Measurements from ENCODE around the gene GPR142.
"Not testable (repeated sequence)": the region's sequence is repeated elsewhere in the genome, so short reads cannot be mapped to it uniquely, and the experiment has no call there.

Gene GPR142

GRCh38 chr17:74394977-74395376 lies 27.7 kb downstream of the GPR142 start:
- no peak for DNase-seq

DNA sequence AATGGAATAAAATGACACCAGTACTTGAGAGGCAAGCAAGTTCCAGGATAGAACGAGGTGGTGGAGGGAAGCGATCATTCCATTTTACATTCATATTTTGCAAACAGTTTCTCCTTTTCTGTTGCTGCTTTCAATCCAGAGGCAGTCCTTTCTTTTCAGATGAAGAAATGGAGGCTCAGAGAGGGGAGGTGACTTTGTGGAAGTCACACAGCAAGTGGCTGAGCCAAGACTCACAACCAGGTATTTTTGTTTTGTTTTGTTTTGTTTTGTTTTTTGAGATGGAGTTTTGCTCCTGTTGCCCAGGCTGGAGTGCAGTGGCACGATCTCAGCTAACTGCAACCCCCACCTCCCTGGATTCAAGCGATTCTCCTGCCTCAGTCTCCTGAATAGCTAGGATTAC lies 29.3 kb downstream of the GPR142 start:
- DNase-seq: no peak

DNA sequence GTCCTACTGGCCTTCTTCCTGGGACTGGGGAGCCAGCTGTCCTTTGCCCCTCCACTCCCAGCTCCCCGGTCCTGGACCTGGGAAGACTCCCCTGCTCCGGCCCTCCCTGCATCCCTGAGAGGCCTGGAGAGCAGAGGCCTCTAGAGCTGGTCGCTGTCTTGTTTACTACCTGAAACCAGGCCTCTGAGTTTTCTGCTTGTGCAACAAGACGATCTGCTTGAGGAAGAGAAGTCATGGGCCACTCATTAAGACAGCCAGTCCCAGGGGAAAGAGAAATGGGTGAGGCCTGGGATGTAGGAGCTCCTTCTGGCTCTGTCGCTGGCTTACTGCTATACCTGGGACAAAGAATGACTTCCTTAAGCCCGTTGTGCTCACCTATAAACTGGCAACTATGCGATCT lies 34.7 kb downstream of the GPR142 start:
- no peak for DNase-seq

DNA sequence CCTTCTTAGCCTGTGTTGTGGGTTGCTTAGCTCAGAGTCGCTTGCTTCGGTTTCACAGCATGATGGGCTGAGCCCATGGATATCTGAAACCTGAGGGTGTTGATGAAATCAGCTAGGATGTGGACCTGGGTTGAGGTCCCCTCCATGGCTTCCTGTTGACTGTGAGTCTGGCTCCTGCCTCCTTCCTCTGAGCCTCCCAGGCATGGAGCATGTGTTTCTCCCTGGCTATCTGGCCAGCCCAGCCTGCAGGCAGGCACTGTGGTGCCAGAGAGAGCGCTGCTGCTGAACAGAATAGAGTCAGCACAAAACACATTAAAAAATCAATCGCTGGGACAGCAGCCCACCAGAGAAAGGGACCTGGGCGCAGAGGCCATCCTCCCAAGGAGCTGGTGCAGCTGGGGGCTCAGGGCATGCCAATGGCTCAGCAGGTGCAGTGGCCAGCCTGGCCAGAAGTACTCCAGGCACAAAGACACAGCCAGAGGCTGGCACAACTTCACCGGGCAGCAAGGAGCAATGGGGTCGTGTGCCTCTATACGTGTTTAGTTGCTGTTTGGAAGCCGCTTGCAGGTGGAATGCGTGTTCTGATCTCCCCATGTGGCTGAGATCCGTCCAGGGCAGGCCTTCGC lies 36.3 kb downstream of the GPR142 start:
- DNase-seq: no peak

- no peak for DNase-seq
Measured at GRCh38 chr17:74404218-74404617, 36.9 kb downstream of the GPR142 start.

DNA sequence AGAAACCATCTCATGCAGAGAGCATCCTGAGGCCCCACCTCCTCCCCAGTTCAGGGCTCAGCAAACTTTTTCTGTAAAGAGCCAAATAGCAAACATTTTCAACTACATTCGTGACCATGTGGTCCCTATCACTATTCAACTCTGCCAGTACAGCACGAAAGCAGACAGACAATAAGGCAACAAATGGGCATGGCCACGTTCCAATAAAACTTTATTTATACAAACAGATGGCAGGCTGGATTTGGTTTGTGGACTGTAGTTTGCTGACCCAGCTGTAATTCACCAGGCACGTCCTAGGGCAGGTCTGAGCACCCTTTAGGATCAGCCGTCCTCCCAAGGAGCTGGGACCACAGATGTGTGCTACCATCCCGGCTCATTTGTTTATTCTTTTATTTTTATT lies 37.5 kb downstream of the GPR142 start:
- DNase-seq: no peak

GRCh38 chr17:74405311-74405710 lies 38.0 kb downstream of the GPR142 start:
- DNase-seq: not testable (repeated sequence)

DNA sequence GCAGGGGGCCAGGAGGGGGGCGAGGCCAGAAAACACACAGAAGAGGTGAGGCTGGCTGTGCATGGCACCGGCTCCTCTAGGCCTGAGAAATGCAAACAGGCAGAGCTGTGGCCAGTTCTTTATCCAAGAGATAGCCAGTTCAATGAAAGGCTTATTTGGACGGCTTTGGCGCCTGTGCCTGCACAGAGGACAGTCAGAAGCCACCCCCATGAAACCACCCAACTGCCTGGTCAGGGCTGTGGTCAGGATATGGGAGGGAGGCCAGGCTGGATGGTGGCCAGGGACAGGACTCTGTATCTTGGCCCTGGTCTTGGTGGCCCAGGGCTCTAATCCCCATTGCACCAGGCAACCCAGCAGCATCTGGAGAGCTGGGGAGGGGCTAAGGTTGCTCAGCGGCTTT lies 40.1 kb downstream of the GPR142 start:
- no peak for DNase-seq

GRCh38 chr17:74408262-74408661 lies 41.0 kb downstream of the GPR142 start:
- no peak for DNase-seq

DNA sequence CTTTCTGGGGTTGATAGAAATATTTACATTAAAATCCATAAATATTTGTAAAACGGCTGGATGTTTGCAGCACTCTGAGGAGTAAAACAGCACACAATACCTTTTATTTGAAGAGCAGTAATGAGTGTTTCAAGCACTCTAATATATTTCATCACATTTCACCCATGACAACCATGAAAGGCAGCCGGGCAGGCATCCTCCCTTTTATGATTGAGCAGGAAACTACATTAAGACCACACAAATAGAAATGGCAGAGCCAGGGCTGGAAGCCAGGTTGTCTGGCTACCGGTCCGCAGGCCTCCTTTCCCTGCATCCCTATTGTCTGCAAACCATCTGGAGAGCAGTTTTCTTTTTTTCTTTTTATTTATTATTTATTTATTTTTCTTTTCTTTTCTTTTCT lies 41.5 kb downstream of the GPR142 start:
- no peak for DNase-seq

DNA sequence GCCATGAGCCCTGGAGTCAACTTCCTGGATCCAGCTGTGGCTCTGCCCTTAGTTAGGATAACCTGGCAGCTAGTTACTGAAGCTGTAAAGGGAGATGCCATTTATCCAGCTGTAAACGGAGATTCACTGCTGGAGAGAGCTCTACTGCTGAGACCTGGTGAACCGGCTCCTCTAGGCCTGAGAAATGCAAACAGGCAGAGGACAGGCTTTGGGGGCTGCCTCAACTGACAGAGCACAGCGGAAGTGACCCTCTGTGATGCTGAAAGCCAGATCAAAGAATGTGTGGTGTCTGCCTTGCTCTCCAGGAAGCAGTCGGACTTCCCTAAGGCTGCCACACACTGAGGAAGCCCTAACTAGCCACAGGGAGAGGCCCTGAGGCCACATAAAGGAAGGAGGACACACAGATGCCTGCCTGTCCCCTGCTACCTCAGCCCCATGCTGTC lies 42.7 kb downstream of the GPR142 start:
- no peak for DNase-seq

GRCh38 chr17:74412581-74412980 lies 45.3 kb downstream of the GPR142 start:
- DNase-seq: no peak

GRCh38 chr17:74413491-74413890 lies 46.2 kb downstream of the GPR142 start:
- no peak for DNase-seq

GRCh38 chr17:74414510-74414909 lies 47.2 kb downstream of the GPR142 start:
- no peak for DNase-seq

- DNase-seq: no peak
Measured at GRCh38 chr17:74415608-74416396, 48.5 kb downstream of the GPR142 start.

- DNase-seq: no peak
Measured at GRCh38 chr17:74417178-74418045, 50.1 kb downstream of the GPR142 start.

DNA sequence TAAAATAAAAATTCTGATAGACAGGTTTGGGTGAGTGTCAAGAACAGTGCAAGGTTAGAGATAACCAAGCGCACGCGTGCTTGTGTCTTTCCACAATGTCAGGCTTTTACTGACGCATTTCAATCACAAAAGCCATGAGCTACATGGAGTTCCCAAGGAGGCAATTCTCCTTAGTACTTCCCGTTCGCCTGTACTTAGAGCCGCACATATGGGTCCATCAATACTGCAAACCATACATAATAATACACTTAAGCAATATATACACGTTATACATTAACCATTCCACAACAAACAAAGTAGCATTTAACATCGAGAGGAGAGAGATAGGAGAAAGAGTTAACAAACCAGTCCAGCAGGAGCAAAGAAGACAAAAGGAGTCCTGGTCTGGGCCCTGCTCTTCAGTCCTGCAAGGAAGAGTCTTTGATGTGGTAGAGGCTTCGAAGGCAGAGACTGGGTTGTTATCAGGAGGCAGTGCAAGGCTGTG lies 52.7 kb downstream of the GPR142 start:
- no peak for DNase-seq

All from activated T-cell treated with anti-CD3 and anti-CD28 coated beads, Interleukin-2, amount 50 U/mL, for 1 hour (primary cell).